ENCODE measurements around the gene PLXNA1. TPM values are rescaled to one million over a fixed set of nuclear protein-coding genes. Genes with fewer than 3 reads are reported as not detected.
A peak's percentile ranks its signal among the peaks of the same experiment; 100 is the strongest.

Gene PLXNA1
- total and polyA plus RNA-seq, 12 donors, result 14.3 to 29.7 (median 24.1) TPM

- Histone ChIP-seq H3K27ac (no peak overlapping the region), H3K9me3 (peaks cover 0 to 10% (median 1%) of the 10 kb centered on the region in 11 donors), H3K4me3 (no peak overlapping the region), H3K27me3 (peaks cover 0 to 14% (median 4%) of the 10 kb centered on the region in 7 donors), H3K4me1 (peaks cover 0 to 29% (median 9%) of the 10 kb centered on the region in 9 donors), H3K36me3 (no peaks in the 10 kb centered on the region)
- intact Hi-C loops (cut with DNase I), result no loop called here
- WGBS, 2 donors, result 65 to 70% methylated on average over 7 of the region's 7 CpGs
- DNase-seq (no peak), ATAC-seq (no peak)
- TF ChIP-seq CTCF (IDR thresholded peaks at IDR 0.05), result no peak
Measured at GRCh38 chr3:126969586-126969985, 13.3 kb upstream of the PLXNA1 start.

GRCh38 chr3:126970101-126970500 is 12.8 kb upstream of the PLXNA1 start:
- 73 to 75% methylated on average over 5 of the region's 5 CpGs for whole genome bisulfite sequencing, 2 donors
- Histone ChIP-seq H3K9me3 (peaks cover 0 to 16% (median 6%) of the 10 kb centered on the region in 11 donors), H3K4me1 (peaks cover 0 to 29% (median 9%) of the 10 kb centered on the region in 9 donors), H3K36me3 (no peaks in the 10 kb centered on the region), H3K27me3 (peaks cover 0 to 14% (median 4%) of the 10 kb centered on the region in 7 donors), H3K4me3 (no peak overlapping the region), H3K27ac (no peak overlapping the region)
- no peak for TF ChIP-seq CTCF (IDR thresholded peaks at IDR 0.05)
- DNase-seq, result no peak
- no peak for ATAC-seq
- intact Hi-C loops (cut with DNase I), result no loop called here

- Histone ChIP-seq H3K9me3 (peaks cover 0 to 23% (median 6%) of the 10 kb centered on the region in 11 donors), H3K36me3 (no peaks in the 10 kb centered on the region), H3K27me3 (peaks cover 0 to 14% (median 4%) of the 10 kb centered on the region in 7 donors), H3K4me3 (no peak overlapping the region), H3K27ac (peak overlapping the region in 1 of 10 donors; percentile 84), H3K4me1 (peaks cover 0 to 29% (median 9%) of the 10 kb centered on the region in 9 donors)
- DNase-seq (no peak), ATAC-seq (no peak)
- TF ChIP-seq CTCF (IDR thresholded peaks at IDR 0.05), result no peak
- intact Hi-C loops (cut with DNase I), result no loop called here
- WGBS, 2 donors, result 91% methylated on average over 5 of the region's 5 CpGs
Measured at GRCh38 chr3:126970921-126971320, 12.0 kb upstream of the PLXNA1 start.

- 41 to 55% methylated on average over 13 of the region's 13 CpGs for WGBS, 2 donors
- Histone ChIP-seq H3K4me1 (peaks cover 0 to 29% (median 9%) of the 10 kb centered on the region in 9 donors), H3K36me3 (no peaks in the 10 kb centered on the region), H3K27ac (peak overlapping the region in 2 of 10 donors; percentile 34 to 84), H3K4me3 (no peak overlapping the region), H3K27me3 (peaks cover 0 to 14% (median 4%) of the 10 kb centered on the region in 7 donors), H3K9me3 (peaks cover 0 to 23% (median 6%) of the 10 kb centered on the region in 11 donors)
- intact Hi-C loops (cut with DNase I), result no loop called here
- DNase-seq, result peak; percentile 67 to 76
- TF ChIP-seq CTCF (IDR thresholded peaks at IDR 0.05), result no peak
- peak; percentile 67 to 94 (median 87) for ATAC-seq
Measured at GRCh38 chr3:126971891-126972351, 11.0 kb upstream of the PLXNA1 start.

Measured in heart right ventricle (tissue), 16 donors.